HPDE6-E6E7 (cell line): Measurements from ENCODE around the gene PGAP1.

Experiments used
- DNase-seq: peaks from one replicate; pipeline ENCODE4 v3.0.0; 2011; ENCODE audit warnings: missing footprints; ENCODE audit errors: extremely low spot score

PGAP1 gene

GRCh38 chr2:196887431-196887830 lies 39.1 kb downstream of the PGAP1 start:
- DNase-seq: no peak

DNA sequence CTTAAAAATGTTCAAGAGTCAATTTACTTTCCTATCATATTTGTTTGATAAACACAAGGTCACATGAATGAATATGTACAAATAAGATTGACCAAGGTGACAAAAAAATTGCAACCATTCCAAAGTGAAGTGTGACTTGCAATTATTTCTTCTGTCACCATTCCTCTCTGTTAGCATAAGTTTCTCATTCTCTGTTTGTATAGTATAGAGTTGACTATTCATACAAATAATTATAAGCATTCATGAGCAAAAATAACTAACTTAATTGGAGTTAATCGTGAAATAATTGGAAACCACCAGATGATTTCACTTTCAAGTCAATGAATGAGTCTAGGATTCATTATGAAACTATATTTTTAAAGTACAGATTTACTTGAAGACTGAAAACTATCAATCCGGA lies 42.1 kb downstream of the PGAP1 start:
- DNase-seq: no peak

DNA sequence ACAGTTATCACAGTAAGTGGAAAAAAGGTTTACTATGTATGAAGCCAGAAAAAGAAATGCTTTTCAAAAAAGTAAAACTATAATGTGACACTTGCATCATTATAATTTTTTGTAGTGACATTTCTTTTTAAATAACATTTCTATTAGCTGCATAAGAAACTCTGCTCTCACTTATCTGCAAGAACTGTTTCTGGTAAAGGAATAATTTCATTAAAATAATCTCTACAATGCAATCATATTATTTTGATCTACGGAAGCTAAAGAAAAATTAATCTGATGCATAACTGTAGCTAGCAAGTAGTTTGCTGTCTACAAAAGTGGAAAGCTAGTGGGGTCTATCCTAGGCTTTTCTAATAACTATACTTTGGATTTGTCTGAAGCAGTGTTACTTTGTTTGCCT lies 50.1 kb downstream of the PGAP1 start:
- no peak for DNase-seq

DNA sequence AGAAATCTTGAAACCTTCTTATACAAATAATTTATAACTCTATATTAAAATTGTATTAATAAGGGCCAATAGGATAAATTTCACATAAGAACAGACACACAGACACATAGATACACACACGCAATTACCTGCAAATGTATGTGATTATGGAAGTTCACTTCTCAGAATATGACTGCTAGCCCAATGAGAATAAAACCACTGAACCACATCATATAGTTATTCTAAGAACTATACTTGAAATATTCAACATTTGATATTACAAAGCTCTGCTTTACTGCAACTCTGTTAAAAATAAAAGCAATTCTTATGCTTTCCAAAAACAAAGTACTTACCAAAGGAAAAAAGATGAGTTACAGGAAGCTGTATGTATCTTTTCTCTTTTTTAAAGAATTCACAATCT lies 51.1 kb downstream of the PGAP1 start:
- DNase-seq: no peak

DNA sequence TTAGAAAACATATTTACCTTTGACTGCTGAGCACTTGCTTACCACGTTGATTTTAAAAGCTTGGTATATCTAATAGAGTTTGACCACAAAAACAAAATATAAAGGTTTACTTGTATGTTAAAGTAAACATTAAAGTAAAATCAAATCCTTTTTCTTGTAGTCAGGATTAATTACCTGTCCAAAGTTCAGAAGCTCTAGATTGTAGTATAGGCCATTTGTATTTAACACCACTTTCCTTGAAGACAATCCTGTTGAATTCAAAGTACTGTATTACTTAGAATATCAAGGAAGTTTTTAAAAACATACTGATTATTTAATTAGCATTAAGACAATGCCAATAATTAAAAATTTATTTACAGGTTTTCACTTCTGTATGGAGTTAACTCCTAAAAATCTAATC lies 53.0 kb downstream of the PGAP1 start:
- no peak for DNase-seq

DNA sequence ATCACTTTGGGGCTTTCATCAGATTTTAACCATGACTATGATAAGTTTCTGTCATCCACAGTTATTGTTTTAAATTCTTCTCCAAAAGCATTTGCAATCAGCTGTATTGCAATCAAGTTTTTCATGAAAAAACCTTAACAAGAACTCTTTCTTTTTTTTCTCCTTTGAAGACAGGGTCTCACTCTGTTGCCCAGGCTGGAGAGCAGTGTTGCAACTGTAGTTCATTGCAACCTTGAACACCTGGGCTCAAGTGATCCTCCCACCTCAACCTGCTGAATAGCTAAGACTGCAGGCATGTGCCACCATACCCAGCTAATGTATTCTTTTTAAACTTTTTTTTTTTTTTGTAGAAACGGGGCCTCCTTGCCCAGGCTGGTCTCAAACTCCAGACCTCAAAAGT lies 71.9 kb downstream of the PGAP1 start:
- DNase-seq: no peak

DNA sequence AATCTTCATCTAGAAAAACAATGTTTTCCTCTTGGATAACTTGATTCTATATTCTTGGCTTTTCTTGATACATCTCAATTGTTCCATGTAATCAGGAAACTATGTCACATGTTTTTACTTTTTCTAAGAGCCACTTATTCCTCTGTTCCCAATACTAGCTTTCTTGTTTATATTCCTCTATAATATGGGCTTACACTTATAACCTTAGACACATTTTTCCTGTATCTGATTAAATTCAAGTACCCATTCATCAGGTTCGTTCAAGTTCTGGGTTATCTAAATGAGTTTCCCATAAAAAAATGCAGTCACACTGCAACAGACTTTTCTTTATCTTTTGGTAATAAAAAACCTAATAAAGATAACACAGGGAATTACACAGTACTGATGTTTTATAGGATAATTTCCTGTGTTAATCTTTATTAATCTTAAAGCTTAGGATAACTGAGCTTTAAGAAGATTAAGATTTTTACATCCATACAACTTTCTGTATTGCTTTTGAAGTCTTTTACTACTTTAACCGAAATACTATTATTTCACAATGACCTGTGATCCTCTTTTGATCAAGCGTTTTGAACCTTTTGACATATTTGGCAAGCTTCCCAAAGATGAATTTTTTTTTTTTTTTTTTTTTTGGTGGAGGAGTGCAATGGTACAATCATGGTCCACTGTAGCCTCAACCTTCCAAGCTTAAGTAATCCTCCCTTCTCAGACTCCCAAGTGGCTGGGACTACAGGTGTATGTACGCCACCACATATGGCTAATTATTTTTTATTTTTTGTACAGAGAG lies 73.0 kb downstream of the PGAP1 start:
- no peak for DNase-seq

- DNase-seq: no peak
These were observed 75.4 kb downstream of the PGAP1 start for GRCh38 chr2:196851088-196851487.

- peak; percentile 14 for DNase-seq
These were observed 76.6 kb downstream of the PGAP1 start for GRCh38 chr2:196849895-196850294.

- no peak for DNase-seq
These were observed 80.2 kb downstream of the PGAP1 start for GRCh38 chr2:196846295-196846694.

DNA sequence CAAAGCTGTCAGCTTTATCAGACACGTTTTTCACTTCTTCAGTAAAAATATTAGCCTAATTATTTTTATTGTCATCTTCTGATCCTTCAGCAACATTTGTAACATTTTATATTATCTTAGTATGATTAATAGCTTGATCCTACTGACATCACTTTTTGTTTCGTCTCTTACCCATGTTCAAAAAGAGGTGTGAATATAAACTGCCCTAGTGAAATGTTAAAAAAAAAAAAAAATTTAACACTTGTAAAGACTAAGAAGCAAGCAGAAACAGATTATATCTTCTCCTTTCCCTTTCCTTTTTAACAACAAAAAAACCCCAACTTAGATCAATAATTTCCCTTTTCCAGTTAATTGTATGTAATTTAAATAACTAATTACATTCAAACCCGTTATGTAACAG lies 81.1 kb downstream of the PGAP1 start:
- no peak for DNase-seq

DNA sequence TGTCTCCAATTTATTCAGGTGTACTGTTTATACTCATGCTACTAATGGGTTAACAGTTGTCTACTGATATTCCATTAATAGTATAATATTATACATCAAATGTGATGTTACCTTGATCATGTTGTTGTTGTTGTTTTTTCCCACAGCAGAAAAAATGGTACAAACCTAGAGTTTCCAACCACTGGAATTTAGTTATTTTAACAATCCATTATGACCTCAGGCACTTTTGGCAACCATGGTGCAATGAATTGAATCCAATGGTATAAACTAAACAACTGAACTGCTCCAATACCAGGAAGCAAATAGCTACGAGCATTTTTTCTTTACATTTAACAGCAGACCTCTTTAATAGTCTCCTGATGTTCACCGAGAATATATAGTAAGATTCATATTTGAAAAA lies 86.3 kb downstream of the PGAP1 start:
- DNase-seq: no peak

DNA sequence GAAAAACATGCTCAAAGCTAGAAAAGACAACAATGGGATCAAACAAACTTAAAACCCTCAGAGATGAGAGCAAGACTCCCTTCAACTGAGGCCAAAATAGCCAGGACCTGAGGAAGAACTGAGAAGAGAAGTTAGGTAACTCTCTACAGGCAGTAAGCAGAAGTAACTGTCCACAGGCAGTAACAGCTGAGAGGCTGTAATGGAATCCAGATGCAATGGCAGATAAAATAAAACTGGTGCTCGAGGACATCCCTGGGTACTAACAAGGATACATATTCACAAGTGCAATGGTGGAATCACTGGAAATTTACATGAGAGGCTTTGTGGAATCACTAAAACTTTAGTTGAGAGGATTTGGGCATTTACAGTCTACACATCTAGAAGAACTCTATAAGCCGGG lies 86.9 kb downstream of the PGAP1 start:
- no peak for DNase-seq

DNA sequence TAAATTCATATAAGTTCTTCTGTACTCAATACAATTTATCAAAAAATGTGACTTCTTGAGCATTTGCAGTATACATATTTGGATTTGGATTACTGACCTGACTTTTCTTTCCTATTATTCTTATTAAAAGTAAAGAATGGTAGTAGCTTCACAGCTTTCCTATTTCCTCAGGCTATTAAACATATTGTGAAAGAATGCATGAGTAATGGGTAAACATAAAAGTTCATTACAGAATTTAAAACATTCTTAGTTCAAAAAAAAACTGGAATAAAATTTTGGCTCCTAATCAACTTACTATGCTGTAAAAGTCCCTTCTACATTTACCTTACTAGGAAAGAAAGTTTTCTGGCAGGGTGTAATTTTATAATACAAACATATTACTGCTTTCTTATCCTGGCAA lies 90.1 kb downstream of the PGAP1 start:
- DNase-seq: no peak

- no peak for DNase-seq
These were observed 95.8 kb downstream of the PGAP1 start for GRCh38 chr2:196830701-196831100.

- DNase-seq: no peak
These were observed 99.2 kb downstream of the PGAP1 start for GRCh38 chr2:196827356-196827755.

DNA sequence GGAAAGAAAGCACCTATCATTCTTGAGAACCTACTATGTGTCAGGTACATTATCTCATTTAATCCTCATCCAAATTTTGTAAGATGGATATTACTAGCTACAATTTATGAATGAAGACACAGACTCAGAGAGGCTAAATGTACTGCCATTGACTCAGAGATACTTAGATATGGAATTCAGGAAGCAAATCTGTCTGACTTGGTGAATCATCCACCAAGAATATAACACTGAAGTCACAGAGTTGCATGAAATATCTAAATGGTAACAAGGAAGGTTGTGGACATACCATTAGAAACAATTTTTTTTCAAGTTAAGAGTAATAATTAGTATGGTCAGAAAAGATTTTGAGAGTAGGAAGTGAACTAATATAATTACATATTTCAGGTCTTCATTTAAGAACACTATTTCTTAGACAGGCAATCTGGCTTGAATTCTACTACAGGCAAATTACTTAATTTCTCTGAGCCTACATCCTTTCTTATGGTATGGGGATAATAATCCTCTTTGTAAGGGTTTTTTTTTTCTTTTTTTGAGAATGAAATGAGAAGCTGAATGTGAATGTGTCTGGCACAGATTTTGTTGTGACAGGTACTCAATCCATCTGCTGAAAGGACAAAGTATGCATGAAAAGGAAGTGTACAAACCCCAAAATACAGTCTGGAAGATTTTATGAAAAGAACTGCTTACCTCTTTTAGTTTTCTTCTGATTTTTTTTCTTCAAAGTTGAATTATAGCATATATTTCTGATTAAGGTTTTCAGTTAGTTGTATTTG lies 102.6 kb downstream of the PGAP1 start:
- DNase-seq: peak; percentile 63

GRCh38 chr2:196821195-196821594 lies 105.3 kb downstream of the PGAP1 start:
- no peak for DNase-seq

DNA sequence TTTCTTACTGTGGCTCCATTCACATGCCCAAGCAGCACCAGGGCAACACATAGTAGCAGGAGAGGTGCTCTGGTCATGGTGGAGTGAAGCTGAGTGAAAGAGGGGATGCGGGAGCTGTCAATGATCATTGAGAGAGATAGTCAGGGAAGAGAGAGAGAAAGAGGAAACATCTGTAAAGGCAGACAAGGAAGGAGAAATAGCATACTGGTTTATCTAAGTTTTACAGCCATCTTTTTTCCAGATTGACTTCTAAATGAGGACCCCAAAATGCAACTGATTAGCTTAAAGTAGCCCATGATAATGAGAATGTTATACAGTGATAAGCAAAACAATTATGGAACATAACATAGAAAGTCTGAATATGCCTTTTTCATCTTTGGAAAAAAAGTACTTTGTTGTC lies 117.2 kb downstream of the PGAP1 start, which contains the start of gene C2orf66:
C2orf66 (minus strand) TSS at position 96 of the 400 bp plus-strand sequence; CDS start at position 77, 19 bp downstream.
- no peak for DNase-seq

GRCh38 chr2:196808083-196808665 lies 118.3 kb downstream of the PGAP1 start:
- DNase-seq: no peak

- DNase-seq: no peak
These were observed 122.1 kb downstream of the PGAP1 start for GRCh38 chr2:196804381-196804780.

- no peak for DNase-seq
These were observed 124.1 kb downstream of the PGAP1 start for GRCh38 chr2:196802401-196802800.
